Keratinocyte (primary cell): ENCODE results near the gene OR1E2. TPM values are rescaled to one million over a fixed set of nuclear protein-coding genes. Genes with fewer than 3 reads are reported as not detected.

ENCODE experiments used
- DNase-seq: peaks from one replicate; pipeline ENCODE4 v3.0.0-alpha.2; 2011; ENCODE audit warnings: low read depth, missing footprints, low spot score
- FAIRE-seq: peaks from 2 replicates; lab custom pipeline; 2011; peaks lifted over from hg19 to GRCh38; lab: Jason Lieb, UNC
- H2AFZ ChIP-seq: 2 replicates; pipeline ENCODE4 v1.6.0; 2012; ENCODE audit warnings: low read length, control low read depth, inconsistent platforms; ENCODE audit not compliant: control insufficient read depth
- H3K27ac ChIP-seq: 2 replicates; pipeline ENCODE4 v1.5.1; 2011; ENCODE audit warnings: low read length; ENCODE audit not compliant: control insufficient read depth, insufficient read depth
- H3K27me3 ChIP-seq: 3 replicates; pipeline ENCODE4 v1.6.0; 2011; ENCODE audit warnings: low read length; ENCODE audit not compliant: control insufficient read depth, insufficient read depth; ENCODE audit errors: extremely low read depth
- H3K36me3 ChIP-seq, 2 experiments: 2 replicates in 1 of 2; 3 replicates in 1 of 2; pipeline ENCODE4 v1.5.1; 2011; ENCODE audit warnings: low read length in 2 of 2, mild to moderate bottlenecking in 1 of 2; ENCODE audit not compliant: control insufficient read depth in 2 of 2, insufficient read depth in 2 of 2; ENCODE audit errors: extremely low read depth in 1 of 2
- H3K4me1 ChIP-seq: 3 replicates; pipeline ENCODE4 v1.5.1; 2011; ENCODE audit warnings: low read length; ENCODE audit not compliant: control insufficient read depth, insufficient read depth; ENCODE audit errors: extremely low read depth
- H3K4me2 ChIP-seq: 3 replicates; pipeline ENCODE4 v1.6.0; 2011; ENCODE audit warnings: low read depth, low read length; ENCODE audit not compliant: control insufficient read depth, insufficient read depth; ENCODE audit errors: extremely low read depth
- H3K4me3 ChIP-seq, 3 experiments: fragments of 200-600 bp in 1 of 3; sonication (generic) in 1 of 3; 2 replicates in 2 of 3; 3 replicates in 1 of 3; pipeline ENCODE4 v1.5.1; 2011 to 2016; ENCODE audit warnings: low read length in 3 of 3, mild to moderate bottlenecking in 3 of 3, control low read depth in 2 of 3, inconsistent platforms in 1 of 3, low read depth in 1 of 3, mixed read lengths in 1 of 3, mixed run types in 1 of 3, moderate library complexity in 1 of 3; ENCODE audit not compliant: control insufficient read depth in 2 of 3, insufficient read depth in 2 of 3; ENCODE audit errors: extremely low read depth in 1 of 3
- H3K79me2 ChIP-seq: 2 replicates; pipeline ENCODE4 v1.6.0; 2012; ENCODE audit warnings: low read length; ENCODE audit not compliant: control insufficient read depth, insufficient read depth
- H3K9ac ChIP-seq: 3 replicates; pipeline ENCODE4 v1.6.0; 2011; ENCODE audit warnings: low read length; ENCODE audit not compliant: control insufficient read depth, insufficient read depth; ENCODE audit errors: extremely low read depth
- H3K9me1 ChIP-seq: 3 replicates; pipeline ENCODE4 v1.6.0; 2011; ENCODE audit warnings: low read length; ENCODE audit not compliant: control insufficient read depth, insufficient read depth; ENCODE audit errors: extremely low read depth
- H3K9me3 ChIP-seq: 2 replicates; pipeline ENCODE4 v1.5.1; 2012; ENCODE audit warnings: low read depth, low read length; ENCODE audit not compliant: control insufficient read depth
- H4K20me1 ChIP-seq: 3 replicates; pipeline ENCODE4 v1.6.0; 2011; ENCODE audit warnings: low read length; ENCODE audit not compliant: control insufficient read depth, insufficient read depth; ENCODE audit errors: extremely low read depth
- EZH2 ChIP-seq: IDR thresholded peaks from one replicate; pipeline ENCODE4 v1.6.1; 2012; ENCODE audit warnings: inconsistent platforms, mild to moderate bottlenecking, low read length, moderate library complexity
- dilution Hi-C: fragments of 300-500 bp; cut with MboI; formaldehyde crosslinking; loops from one replicate; pipeline ENCODE4 v1.7.0; 2020; ENCODE audit warnings: low sequenced_read_pairs; ENCODE audit not compliant: extremely low pct_ligation_motif_present
- polyA minus RNA-seq, 3 experiments: library from RNA; depleted of rRNA, polyadenylated mRNA; stranded (reverse); fragments of >200 nt; gene quantifications; 1 replicate in 1 of 3; 2 replicates in 1 of 3; 3 replicates in 1 of 3; pipeline ENCODE4 v1.2.3, GENCODE V29; 2011
- polyA plus RNA-seq, 5 experiments: library from polyadenylated mRNA; depleted of rRNA in 3 of 5; stranded (reverse) in 3 of 5; stranded (forward) in 1 of 5; unstranded in 1 of 5; fragments of >200 nt; gene quantifications; 1 replicate in 1 of 5; 2 replicates in 3 of 5; 3 replicates in 1 of 5; pipeline versions ENCODE4 v1.2.1 to v1.2.3, GENCODE V29; 2011 to 2012; ENCODE audit warnings: missing spikeins in 2 of 5, low read depth in 1 of 5, low replicate concordance in 1 of 5
- TF ChIP-seq, protein P1 (sequence below), 3 experiments: IDR thresholded peaks in 1 of 3; conservative IDR thresholded peaks in 1 of 3; optimal IDR thresholded peaks in 1 of 3; 2 replicates in 2 of 3; 3 replicates in 1 of 3; pipeline versions ENCODE3 to v1.5.1; 2011; ENCODE audit warnings: low read length in 3 of 3, mild to moderate bottlenecking in 3 of 3, moderate library complexity in 2 of 3, control low read depth in 1 of 3, inconsistent platforms in 1 of 3; ENCODE audit not compliant: insufficient read depth in 2 of 3; ENCODE audit errors: extremely low read depth in 1 of 3

Gene OR1E2, protein sequence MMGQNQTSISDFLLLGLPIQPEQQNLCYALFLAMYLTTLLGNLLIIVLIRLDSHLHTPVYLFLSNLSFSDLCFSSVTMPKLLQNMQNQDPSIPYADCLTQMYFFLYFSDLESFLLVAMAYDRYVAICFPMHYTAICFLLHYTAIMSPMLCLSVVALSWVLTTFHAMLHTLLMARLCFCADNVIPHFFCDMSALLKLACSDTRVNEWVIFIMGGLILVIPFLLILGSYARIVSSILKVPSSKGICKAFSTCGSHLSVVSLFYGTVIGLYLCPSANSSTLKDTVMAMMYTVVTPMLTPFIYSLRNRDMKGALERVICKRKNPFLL
- polyA plus RNA-seq (not detected in 3 replicates), polyA minus RNA-seq (not detected in 3 replicates)
- polyA plus RNA-seq (2011; ENCODE audit: low read depth) = not detected
- not detected in 2 replicates for polyA plus RNA-seq (2011; cell fraction: cytosol; rRNA removed)
- not detected in 2 replicates for polyA plus RNA-seq (2011; cell fraction: nucleus; rRNA removed)
- polyA plus RNA-seq (2012; ENCODE audit: low replicate concordance) = not detected in 2 replicates
- not detected for polyA minus RNA-seq (2011; cell fraction: cytosol; rRNA and poly(A)+ RNA removed)
- polyA minus RNA-seq (2011; cell fraction: nucleus; rRNA and poly(A)+ RNA removed) = not detected in 2 replicates

DNA sequence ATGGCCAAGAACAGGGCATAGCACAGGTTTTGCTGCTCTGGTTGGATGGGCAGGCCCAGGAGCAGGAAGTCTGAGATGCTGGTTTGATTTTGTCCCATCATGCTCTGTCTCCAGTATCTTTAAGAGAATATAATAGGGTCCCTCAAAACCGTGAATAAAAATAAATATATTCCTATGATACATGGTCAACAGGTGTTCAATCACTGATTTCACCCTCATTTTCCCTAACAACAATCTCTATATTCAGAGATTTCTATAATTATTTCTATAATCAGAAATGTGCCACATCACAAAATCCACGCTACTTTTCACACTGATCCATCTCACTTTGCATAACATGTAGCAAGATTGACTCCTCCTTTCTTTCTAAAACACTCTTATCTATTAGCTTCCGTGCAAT lies at the start of gene OR1E2:
TSS of gene OR1E2 (minus strand) at position 101 of the 400 bp plus-strand sequence. CDS start at position 101, 0 bp downstream.
- Histone ChIP-seq H3K9ac (no peak within 1 kb of the TSS), H3K27me3 (no peaks in the 10 kb centered on the region), H3K4me3 (no peak within 1 kb of the TSS), H2AFZ (no peak within 1 kb of the TSS), H3K27ac (no peak within 1 kb of the TSS), H3K4me1 (no peaks in the 10 kb centered on the region), H3K36me3 (no peaks in the 10 kb centered on the region), H3K9me1 (no peaks in the 10 kb centered on the region), H3K9me3 (no peaks in the 10 kb centered on the region), H3K79me2 (no peaks in the 10 kb centered on the region), H4K20me1 (no peaks in the 10 kb centered on the region), H3K4me2 (no peak within 1 kb of the TSS)
- DNase-seq (no peak), FAIRE-seq (peak; percentile 43)
- dilution Hi-C loops = no loop called here
- TF ChIP-seq, protein P1, sequence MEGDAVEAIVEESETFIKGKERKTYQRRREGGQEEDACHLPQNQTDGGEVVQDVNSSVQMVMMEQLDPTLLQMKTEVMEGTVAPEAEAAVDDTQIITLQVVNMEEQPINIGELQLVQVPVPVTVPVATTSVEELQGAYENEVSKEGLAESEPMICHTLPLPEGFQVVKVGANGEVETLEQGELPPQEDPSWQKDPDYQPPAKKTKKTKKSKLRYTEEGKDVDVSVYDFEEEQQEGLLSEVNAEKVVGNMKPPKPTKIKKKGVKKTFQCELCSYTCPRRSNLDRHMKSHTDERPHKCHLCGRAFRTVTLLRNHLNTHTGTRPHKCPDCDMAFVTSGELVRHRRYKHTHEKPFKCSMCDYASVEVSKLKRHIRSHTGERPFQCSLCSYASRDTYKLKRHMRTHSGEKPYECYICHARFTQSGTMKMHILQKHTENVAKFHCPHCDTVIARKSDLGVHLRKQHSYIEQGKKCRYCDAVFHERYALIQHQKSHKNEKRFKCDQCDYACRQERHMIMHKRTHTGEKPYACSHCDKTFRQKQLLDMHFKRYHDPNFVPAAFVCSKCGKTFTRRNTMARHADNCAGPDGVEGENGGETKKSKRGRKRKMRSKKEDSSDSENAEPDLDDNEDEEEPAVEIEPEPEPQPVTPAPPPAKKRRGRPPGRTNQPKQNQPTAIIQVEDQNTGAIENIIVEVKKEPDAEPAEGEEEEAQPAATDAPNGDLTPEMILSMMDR (optimal IDR thresholded peaks at IDR 0.05 in 1 of 3, IDR thresholded peaks at IDR 0.05 in 1 of 3, conservative IDR thresholded peaks at IDR 0.05 in 1 of 3; ENCODE audit: extremely low read depth in 1 of 3, insufficient read depth in 2 of 3, low read length in 3 of 3) = no peak
- no peak for TF ChIP-seq EZH2

DNA sequence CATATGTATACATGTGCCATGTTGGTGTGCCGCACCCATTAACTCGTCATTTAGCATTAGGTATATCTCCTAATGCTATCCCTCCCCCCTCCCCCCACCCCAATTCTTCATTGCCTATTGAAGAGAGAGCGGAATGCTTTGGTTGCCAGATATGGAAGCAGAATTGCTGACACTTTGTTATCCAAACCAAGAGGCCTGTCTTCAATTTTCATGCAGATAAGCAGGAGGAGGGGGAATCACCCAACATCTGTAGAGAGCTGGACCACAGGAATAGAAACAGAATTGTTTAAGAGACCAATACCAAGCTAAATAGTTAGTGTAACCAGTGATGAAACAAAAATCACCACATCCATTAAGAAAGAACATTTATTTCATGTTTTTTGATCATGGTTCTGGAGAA lies 49.2 kb upstream of the OR1E2 start:
- Histone ChIP-seq H3K27me3 (peaks cover 9% of the 10 kb centered on the region), H4K20me1 (no peaks in the 10 kb centered on the region), H3K9ac (no peak overlapping the region), H3K79me2 (no peaks in the 10 kb centered on the region), H2AFZ (no peak overlapping the region), H3K9me1 (no peaks in the 10 kb centered on the region), H3K27ac (no peak overlapping the region), H3K36me3 (no peaks in the 10 kb centered on the region), H3K4me3 (no peak overlapping the region), H3K4me1 (no peaks in the 10 kb centered on the region), H3K9me3 (no peaks in the 10 kb centered on the region), H3K4me2 (no peak overlapping the region)
- DNase-seq = no peak
- no peak for FAIRE-seq
- dilution Hi-C loops = no loop called here
- TF ChIP-seq, protein P1 (optimal IDR thresholded peaks at IDR 0.05 in 1 of 3, IDR thresholded peaks at IDR 0.05 in 1 of 3, conservative IDR thresholded peaks at IDR 0.05 in 1 of 3; ENCODE audit: extremely low read depth in 1 of 3, insufficient read depth in 2 of 3, low read length in 3 of 3) = no peak
